Breast epithelium (tissue), 4 donors: ENCODE data around the gene FMR1. TPM values are rescaled to one million over a fixed set of nuclear protein-coding genes. Genes with fewer than 3 reads are reported as not detected.
A peak's percentile ranks its signal among the peaks of the same experiment; 100 is the strongest.

Source experiments
- DNase-seq, 2 donors: peaks; one replicate each; pipeline ENCODE4 v3.0.0-alpha.2; 2019; ENCODE audit warnings: low spot score in 2 of 2
- H3K27ac ChIP-seq, 2 donors: fragments of 200-600 bp; sonication (generic) in 1 of 2; one replicate each; pipeline ENCODE4 v1.5.1; 2016 to 2019; ENCODE audit warnings: mild to moderate bottlenecking in 1 of 2
- H3K27me3 ChIP-seq, 2 donors: fragments of 200-600 bp; sonication (generic) in 1 of 2; one replicate each; pipeline versions ENCODE4 v1.5.1 to v1.6.0; 2017 to 2019; ENCODE audit warnings: control low read depth in 1 of 2, mild to moderate bottlenecking in 1 of 2
- H3K36me3 ChIP-seq: fragments of 200-600 bp; one replicate; pipeline ENCODE4 v1.5.1; 2019
- H3K4me1 ChIP-seq, 2 donors: fragments of 200-600 bp; sonication (generic); one replicate each; pipeline ENCODE4 v1.5.1; 2016 to 2019; ENCODE audit warnings: control low read depth in 1 of 2
- H3K4me3 ChIP-seq, 3 donors: fragments of 200-600 bp; sonication (generic); 1 replicate in 2 of 3; 2 replicates in 1 of 3; pipeline ENCODE4 v1.5.1; 2016 to 2019; ENCODE audit warnings: mild to moderate bottlenecking in 3 of 3, moderate library complexity in 2 of 3
- H3K9me3 ChIP-seq, 2 donors: fragments of 200-600 bp; sonication (generic) in 1 of 2; one replicate each; pipeline ENCODE4 v1.5.1; 2016 to 2019; ENCODE audit warnings: control low read depth in 1 of 2
- CTCF ChIP-seq, 3 donors: fragments of 450-650 bp; IDR thresholded peaks; one replicate each; pipeline ENCODE4 v1.5.1; 2016 to 2017; ENCODE audit warnings: antibody characterized with exemption in 3 of 3, mild to moderate bottlenecking in 3 of 3, moderate library complexity in 3 of 3
- POLR2A ChIP-seq: fragments of 450-650 bp; IDR thresholded peaks from one replicate; pipeline ENCODE4 v1.6.1; 2016; ENCODE audit warnings: antibody characterized with exemption, mild to moderate bottlenecking, moderate library complexity
- POLR2AphosphoS5 ChIP-seq, 3 donors: sonication (generic); formaldehyde crosslinking; IDR thresholded peaks; one replicate each; pipeline ENCODE4 v1.6.1; 2017; ENCODE audit warnings: antibody characterized with exemption in 3 of 3
- intact Hi-C: fragments of 100-400 bp; cut with DNase I; formaldehyde crosslinking; loops from one replicate; pipeline ENCODE4 v1.15.1; 2023; ENCODE audit warnings: low total_unique reads
- total RNA-seq, 3 donors: library from RNA; depleted of rRNA; stranded (reverse); fragments of >200 nt; gene quantifications; one replicate each; pipeline ENCODE4 v1.1.0, GENCODE V29; 2016

Gene FMR1
- total RNA-seq, 3 donors from 2014 or later = 38.7 to 52.4 (median 40.0) TPM

GRCh38 chrX:147902270-147902669 lies 9.4 kb upstream of the FMR1 start:
- intact Hi-C loops = no loop called here
- Histone ChIP-seq H3K9me3 (no peaks in the 10 kb centered on the region), H3K36me3 (no peaks in the 10 kb centered on the region), H3K4me3 (no peak overlapping the region), H3K27ac (no peak overlapping the region), H3K27me3 (no peaks in the 10 kb centered on the region), H3K4me1 (no peaks in the 10 kb centered on the region)
- DNase-seq = no peak
- no peak for TF ChIP-seq CTCF (IDR thresholded peaks at IDR 0.05)
- no peak for TF ChIP-seq POLR2A
- TF ChIP-seq POLR2AphosphoS5 (IDR thresholded peaks at IDR 0.05) = no peak

GRCh38 chrX:147908106-147908505 lies 3.6 kb upstream of the FMR1 start:
- no peaks in the 10 kb centered on the region for H3K27me3 ChIP-seq
- intact Hi-C loops = no loop called here
- H3K36me3 ChIP-seq = no peaks in the 10 kb centered on the region
- no peak for DNase-seq
- TF ChIP-seq POLR2A (no peak), POLR2AphosphoS5 (IDR thresholded peaks at IDR 0.05) (no peak), CTCF (IDR thresholded peaks at IDR 0.05) (no peak)
- H3K4me3 ChIP-seq = no peak overlapping the region
- no peaks in the 10 kb centered on the region for H3K9me3 ChIP-seq
- H3K4me1 ChIP-seq = no peaks in the 10 kb centered on the region
- H3K27ac ChIP-seq = no peak overlapping the region

GRCh38 chrX:147910607-147911006 lies 1.1 kb upstream of the FMR1 start:
- TF ChIP-seq CTCF (IDR thresholded peaks at IDR 0.05) (no peak), POLR2A (no peak), POLR2AphosphoS5 (IDR thresholded peaks at IDR 0.05) (no peak)
- intact Hi-C loops = no loop called here
- Histone ChIP-seq H3K4me1 (no peaks in the 10 kb centered on the region), H3K27me3 (no peaks in the 10 kb centered on the region), H3K4me3 (no peak overlapping the region), H3K36me3 (no peaks in the 10 kb centered on the region), H3K9me3 (no peaks in the 10 kb centered on the region), H3K27ac (no peak overlapping the region)
- DNase-seq = no peak

GRCh38 chrX:147912093-147912801 lies 528 bp downstream of the FMR1 start:
- H3K9me3 ChIP-seq = no peaks in the 10 kb centered on the region
- intact Hi-C loops = no loop called here
- H3K27me3 ChIP-seq = no peaks in the 10 kb centered on the region
- no peaks in the 10 kb centered on the region for H3K36me3 ChIP-seq
- peak overlapping the region; percentile 95 for H3K27ac ChIP-seq
- no peaks in the 10 kb centered on the region for H3K4me1 ChIP-seq
- H3K4me3 ChIP-seq = peak overlapping the region; percentile 67 to 74 (median 73)
- DNase-seq = peak; percentile 19 to 49
- no peak for TF ChIP-seq POLR2AphosphoS5 (IDR thresholded peaks at IDR 0.05)
- TF ChIP-seq CTCF (IDR thresholded peaks at IDR 0.05) = no peak
- TF ChIP-seq POLR2A = no peak

GRCh38 chrX:147913570-147913969 lies 1.9 kb downstream of the FMR1 start:
- no peaks in the 10 kb centered on the region for H3K9me3 ChIP-seq
- intact Hi-C loops = no loop called here
- no peaks in the 10 kb centered on the region for H3K27me3 ChIP-seq
- H3K4me1 ChIP-seq = no peaks in the 10 kb centered on the region
- no peak overlapping the region for H3K27ac ChIP-seq
- DNase-seq = no peak
- TF ChIP-seq CTCF (IDR thresholded peaks at IDR 0.05) (no peak), POLR2A (no peak), POLR2AphosphoS5 (IDR thresholded peaks at IDR 0.05) (no peak)
- H3K4me3 ChIP-seq = peak overlapping the region in 2 of 3 donors; percentile 67 to 74
- H3K36me3 ChIP-seq = no peaks in the 10 kb centered on the region
